Hepatocyte (in vitro differentiated cells): ENCODE results near the gene PHACTR2.

Experiments used
- EZH2 ChIP-seq: fragments of 200-600 bp; sonication (generic); IDR thresholded peaks from 2 replicates; pipeline ENCODE4 v1.6.1; 2016; ENCODE audit warnings: antibody characterized with exemption, mild to moderate bottlenecking, borderline replicate concordance
- TF ChIP-seq, protein P1 (sequence below): fragments of 200-600 bp; sonication (generic); IDR thresholded peaks from 2 replicates; pipeline ENCODE4 v1.5.1; 2016; ENCODE audit warnings: antibody characterized with exemption, mild to moderate bottlenecking; ENCODE audit not compliant: poor library complexity

DNA sequence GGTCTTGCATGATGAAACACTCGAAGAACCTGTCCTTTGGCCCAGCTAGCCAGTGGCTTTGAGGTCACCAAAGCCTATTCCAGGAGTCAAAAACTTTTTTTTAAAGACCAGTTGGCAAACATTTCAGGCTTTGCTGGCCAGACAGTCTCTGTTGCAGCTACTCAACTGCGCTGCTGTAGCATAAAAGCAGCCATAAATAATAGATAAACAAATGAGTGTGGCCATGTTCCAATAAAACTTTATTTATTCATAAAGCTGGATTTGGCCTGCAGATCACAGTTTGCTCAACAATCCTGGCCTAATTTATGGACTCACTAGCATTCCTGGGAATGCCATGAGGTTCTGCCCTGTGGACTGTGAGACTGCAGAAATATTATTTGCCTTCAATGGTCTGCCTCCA, 96.6 kb downstream of the PHACTR2 start:
- TF ChIP-seq, protein P1, sequence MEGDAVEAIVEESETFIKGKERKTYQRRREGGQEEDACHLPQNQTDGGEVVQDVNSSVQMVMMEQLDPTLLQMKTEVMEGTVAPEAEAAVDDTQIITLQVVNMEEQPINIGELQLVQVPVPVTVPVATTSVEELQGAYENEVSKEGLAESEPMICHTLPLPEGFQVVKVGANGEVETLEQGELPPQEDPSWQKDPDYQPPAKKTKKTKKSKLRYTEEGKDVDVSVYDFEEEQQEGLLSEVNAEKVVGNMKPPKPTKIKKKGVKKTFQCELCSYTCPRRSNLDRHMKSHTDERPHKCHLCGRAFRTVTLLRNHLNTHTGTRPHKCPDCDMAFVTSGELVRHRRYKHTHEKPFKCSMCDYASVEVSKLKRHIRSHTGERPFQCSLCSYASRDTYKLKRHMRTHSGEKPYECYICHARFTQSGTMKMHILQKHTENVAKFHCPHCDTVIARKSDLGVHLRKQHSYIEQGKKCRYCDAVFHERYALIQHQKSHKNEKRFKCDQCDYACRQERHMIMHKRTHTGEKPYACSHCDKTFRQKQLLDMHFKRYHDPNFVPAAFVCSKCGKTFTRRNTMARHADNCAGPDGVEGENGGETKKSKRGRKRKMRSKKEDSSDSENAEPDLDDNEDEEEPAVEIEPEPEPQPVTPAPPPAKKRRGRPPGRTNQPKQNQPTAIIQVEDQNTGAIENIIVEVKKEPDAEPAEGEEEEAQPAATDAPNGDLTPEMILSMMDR, result no peak
- TF ChIP-seq EZH2, result no peak
